ENCODE data around the gene GMPR2. TPM values are rescaled to one million over a fixed set of nuclear protein-coding genes. Genes with fewer than 3 reads are reported as not detected.

Gene GMPR2
- total and polyA plus RNA-seq, 2 of the 13 experiments (the other 11 are each of a cell fraction or from before 2014, with no cell fraction given): 210 to 273 TPM

DNA sequence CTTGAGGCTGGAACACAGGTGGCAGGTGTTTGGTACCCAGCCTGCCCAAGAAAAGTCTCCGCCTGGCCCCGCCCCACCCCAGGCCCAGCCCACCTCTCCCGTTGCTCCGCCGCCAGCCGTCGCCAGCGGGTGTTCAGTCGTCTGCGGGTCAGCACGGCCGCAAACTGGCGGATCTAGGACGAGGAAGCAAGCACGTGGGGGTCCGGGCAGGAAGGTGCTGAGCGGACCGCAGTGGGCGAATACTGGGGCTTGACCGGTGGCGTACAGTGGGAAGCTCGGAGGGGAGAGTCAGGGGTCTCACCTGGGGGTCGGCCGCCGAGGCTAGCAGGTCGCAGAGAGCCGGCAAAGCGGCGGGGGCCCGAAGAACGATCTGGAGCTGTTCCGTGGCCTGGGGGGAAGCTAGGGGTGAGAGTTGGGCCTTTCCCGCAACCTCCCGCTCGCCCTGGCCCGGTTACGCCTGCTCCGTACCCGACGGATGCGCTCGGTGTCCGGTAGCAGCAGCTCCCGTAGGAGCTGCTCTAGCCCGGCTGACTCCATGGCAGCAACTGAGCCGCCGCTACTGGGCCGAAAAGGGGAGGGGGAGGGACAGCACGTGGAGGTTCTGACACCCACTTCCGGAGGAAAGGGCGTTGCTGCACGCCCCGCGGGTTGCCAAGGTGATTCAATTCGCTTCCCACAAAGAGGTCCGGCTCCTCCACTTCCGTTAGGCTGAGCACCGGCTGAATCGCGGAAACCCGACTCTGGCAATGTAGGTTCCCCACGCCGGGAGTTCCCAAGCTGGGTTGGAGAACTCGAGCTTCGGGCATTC, 44.3 kb upstream of the GMPR2 start, which contains the start of gene IPO4 (continued):
- TF ChIP-seq, protein P1, sequence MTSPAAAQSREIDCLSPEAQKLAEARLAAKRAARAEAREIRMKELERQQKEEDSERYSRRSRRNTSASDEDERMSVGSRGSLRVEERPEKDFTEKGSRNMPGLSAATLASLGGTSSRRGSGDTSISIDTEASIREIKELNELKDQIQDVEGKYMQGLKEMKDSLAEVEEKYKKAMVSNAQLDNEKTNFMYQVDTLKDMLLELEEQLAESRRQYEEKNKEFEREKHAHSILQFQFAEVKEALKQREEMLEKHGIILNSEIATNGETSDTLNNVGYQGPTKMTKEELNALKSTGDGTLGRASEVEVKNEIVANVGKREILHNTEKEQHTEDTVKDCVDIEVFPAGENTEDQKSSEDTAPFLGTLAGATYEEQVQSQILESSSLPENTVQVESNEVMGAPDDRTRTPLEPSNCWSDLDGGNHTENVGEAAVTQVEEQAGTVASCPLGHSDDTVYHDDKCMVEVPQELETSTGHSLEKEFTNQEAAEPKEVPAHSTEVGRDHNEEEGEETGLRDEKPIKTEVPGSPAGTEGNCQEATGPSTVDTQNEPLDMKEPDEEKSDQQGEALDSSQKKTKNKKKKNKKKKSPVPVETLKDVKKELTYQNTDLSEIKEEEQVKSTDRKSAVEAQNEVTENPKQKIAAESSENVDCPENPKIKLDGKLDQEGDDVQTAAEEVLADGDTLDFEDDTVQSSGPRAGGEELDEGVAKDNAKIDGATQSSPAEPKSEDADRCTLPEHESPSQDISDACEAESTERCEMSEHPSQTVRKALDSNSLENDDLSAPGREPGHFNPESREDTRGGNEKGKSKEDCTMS (CRISPR knock-in tag; conservative IDR thresholded peaks at IDR 0.05): peak; percentile 66; the same call in 1 of the 2 replicates
- TF ChIP-seq RNF2 (conservative IDR thresholded peaks at IDR 0.05; ENCODE audit: low read depth) (peak; percentile 92), ZFP36L1 (CRISPR knock-in tag; IDR thresholded peaks at IDR 0.05) (peak; percentile 81; the same call in 1 of the 2 replicates), ZNF562 (CRISPR knock-in tag; IDR thresholded peaks at IDR 0.05; ENCODE audit: borderline replicate concordance) (no peak), ZNF777 (CRISPR knock-in tag; IDR thresholded peaks at IDR 0.05) (peak; percentile 83), ZNF558 (CRISPR knock-in tag; IDR thresholded peaks at IDR 0.05; ENCODE audit: borderline replicate concordance) (no peak), ZNF337 (CRISPR knock-in tag; IDR thresholded peaks at IDR 0.05; ENCODE audit: borderline replicate concordance, low read depth) (peak; percentile 99; the same call in 1 of the 2 replicates), ZNF124 (CRISPR knock-in tag; IDR thresholded peaks at IDR 0.05) (no peak; the same call in none of the 2 replicates), ZFP82 (CRISPR knock-in tag; IDR thresholded peaks at IDR 0.05; ENCODE audit: borderline replicate concordance) (no peak), ZNF331 (CRISPR knock-in tag; IDR thresholded peaks at IDR 0.05) (peak; percentile 99)
- TF ChIP-seq, protein P2, sequence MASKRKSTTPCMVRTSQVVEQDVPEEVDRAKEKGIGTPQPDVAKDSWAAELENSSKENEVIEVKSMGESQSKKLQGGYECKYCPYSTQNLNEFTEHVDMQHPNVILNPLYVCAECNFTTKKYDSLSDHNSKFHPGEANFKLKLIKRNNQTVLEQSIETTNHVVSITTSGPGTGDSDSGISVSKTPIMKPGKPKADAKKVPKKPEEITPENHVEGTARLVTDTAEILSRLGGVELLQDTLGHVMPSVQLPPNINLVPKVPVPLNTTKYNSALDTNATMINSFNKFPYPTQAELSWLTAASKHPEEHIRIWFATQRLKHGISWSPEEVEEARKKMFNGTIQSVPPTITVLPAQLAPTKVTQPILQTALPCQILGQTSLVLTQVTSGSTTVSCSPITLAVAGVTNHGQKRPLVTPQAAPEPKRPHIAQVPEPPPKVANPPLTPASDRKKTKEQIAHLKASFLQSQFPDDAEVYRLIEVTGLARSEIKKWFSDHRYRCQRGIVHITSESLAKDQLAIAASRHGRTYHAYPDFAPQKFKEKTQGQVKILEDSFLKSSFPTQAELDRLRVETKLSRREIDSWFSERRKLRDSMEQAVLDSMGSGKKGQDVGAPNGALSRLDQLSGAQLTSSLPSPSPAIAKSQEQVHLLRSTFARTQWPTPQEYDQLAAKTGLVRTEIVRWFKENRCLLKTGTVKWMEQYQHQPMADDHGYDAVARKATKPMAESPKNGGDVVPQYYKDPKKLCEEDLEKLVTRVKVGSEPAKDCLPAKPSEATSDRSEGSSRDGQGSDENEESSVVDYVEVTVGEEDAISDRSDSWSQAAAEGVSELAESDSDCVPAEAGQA (IDR thresholded peaks at IDR 0.05; ENCODE audit: low read depth): peak; percentile 96
- TF ChIP-seq, protein P2 (CRISPR knock-in tag; IDR thresholded peaks at IDR 0.05; ENCODE audit: borderline replicate concordance): 0 out of 2 replicates have a peak, but pooled peaks have one; percentile 71
- TF ChIP-seq, protein P3, sequence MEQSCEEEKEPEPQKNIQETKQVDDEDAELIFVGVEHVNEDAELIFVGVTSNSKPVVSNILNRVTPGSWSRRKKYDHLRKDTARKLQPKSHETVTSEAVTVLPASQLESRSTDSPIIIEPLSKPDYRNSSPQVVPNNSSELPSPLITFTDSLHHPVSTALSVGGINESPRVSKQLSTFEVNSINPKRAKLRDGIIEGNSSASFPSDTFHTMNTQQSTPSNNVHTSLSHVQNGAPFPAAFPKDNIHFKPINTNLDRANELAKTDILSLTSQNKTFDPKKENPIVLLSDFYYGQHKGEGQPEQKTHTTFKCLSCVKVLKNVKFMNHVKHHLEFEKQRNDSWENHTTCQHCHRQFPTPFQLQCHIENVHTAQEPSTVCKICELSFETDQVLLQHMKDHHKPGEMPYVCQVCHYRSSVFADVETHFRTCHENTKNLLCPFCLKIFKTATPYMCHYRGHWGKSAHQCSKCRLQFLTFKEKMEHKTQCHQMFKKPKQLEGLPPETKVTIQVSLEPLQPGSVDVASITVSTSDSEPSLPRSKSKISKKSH (CRISPR knock-in tag; IDR thresholded peaks at IDR 0.05; ENCODE audit: borderline replicate concordance): peak; percentile 99
